GM19467 (cell line): ENCODE measurements around the gene CPEB4.

Experiments
- ATAC-seq: cut with Tn5 transposase; IDR thresholded peaks from one replicate; pipeline ENCODE4 v1.9.1; 2021; ENCODE audit warnings: mild to moderate bottlenecking, moderate library complexity; ENCODE audit not compliant: unreplicated experiment

The CPEB4 gene

DNA sequence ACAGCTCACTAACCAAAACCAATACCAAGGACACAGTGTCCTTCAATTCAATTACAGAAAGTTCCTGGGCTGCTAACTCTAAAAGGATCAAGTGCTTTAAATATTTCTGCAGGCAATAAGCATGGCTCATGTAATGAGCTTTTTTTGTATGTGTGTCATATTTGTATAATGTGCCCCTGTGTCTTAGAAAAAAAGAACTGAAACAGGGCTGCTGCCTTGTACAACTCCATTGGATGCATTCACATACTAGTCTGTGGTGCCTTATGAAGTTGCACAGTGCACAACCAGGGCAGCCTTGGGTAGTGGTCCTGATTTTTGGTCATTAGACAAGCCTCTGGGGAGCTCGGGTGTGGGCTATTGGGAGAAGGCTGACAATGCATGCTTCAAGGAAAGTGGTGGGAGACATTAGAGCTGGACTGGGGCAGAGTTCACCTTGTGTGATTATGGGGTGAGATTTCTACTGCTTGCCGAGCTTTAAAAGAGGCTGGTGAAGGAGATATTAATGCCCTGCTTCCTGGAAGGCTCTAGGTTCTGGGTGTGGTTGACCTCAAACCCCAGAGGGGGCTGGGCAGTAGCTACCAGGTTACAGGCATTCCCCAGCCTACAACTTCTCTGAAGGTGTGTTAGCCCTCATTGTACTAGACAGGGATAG is 3.6 kb upstream of the CPEB4 start:
- no peak for ATAC-seq

DNA sequence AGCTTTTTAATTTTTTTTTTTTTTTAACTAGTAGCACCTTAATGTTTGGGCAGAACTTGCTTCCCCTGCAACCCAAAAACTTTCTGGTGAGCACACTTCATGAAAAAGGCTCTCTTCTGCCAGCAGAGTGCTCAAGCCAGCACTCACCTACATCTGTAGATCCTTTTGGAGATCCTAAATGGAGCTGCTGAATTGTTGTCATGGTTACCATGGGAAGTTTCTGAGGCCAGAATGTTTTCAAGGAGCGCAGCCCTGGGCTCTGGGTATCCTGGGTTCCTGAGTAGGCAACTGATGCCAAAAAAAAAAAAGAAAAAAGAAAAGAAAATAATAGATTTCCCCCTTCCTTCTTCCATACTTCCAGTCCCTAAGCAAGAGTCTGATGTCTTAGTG is 3.1 kb upstream of the CPEB4 start:
- ATAC-seq: no peak

GRCh38 chr5:173885475-173886010 is 2.6 kb upstream of the CPEB4 start:
- ATAC-seq: no peak

- ATAC-seq: no peak
These were observed 2.0 kb upstream of the CPEB4 start for GRCh38 chr5:173886150-173886549.

DNA sequence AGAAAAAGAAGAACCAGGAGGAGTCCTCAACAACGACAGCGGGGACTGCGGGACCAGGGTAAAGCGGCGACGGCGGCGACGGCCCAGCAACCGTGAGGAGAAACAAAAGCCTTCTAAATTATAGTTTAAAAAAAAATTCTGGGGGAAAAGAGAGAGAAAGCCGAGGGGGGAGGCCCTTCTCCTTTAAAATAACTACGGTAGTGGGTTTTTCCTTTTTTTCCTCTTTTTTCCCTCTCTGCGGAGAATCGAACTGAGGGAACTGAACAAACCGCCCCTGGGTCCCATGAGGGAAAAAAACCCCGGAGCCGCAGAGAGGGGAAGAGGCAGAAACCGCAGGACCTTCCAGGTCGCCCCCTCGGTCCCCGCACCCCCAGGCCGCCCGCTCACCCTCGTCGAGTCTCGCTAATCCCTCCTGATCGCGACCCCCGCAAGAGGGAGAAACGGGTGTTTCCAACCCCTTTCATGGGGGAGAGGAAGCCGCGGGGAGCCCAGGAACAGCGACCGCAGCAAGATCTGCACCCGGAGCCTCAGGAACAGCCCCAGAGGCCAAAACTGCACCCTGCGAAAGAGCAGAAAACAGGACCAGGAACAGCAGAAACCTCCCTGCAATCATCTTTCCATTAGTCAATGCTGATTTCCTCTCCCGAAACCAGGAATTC is 453 bp downstream of the CPEB4 start:
- ATAC-seq: no peak

DNA sequence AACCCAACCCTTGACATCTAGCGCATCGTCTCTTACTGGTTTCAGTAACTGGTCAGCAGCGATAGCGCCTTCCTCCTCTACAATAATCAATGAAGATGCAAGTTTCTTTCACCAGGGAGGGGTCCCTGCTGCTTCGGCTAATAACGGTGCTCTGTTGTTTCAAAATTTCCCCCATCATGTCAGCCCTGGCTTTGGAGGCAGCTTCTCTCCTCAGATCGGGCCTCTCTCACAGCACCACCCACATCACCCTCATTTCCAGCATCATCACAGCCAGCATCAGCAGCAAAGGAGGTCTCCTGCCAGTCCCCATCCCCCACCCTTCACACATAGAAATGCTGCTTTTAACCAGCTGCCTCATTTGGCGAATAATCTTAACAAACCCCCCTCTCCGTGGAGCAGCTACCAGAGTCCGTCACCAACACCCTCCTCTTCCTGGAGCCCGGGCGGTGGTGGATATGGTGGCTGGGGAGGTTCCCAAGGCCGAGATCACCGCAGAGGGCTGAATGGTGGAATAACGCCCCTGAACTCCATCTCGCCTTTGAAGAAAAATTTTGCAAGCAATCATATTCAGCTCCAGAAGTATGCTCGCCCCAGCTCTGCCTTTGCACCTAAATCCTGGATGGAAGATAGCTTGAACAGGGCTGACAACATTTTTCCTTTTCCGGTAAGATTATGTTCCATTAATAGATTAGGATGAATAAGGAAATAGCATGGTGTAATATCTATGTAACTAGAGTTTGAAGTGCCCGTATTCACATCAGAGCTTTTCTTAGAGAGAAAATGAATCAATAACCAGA is 2.2 kb downstream of the CPEB4 start:
- no peak for ATAC-seq

DNA sequence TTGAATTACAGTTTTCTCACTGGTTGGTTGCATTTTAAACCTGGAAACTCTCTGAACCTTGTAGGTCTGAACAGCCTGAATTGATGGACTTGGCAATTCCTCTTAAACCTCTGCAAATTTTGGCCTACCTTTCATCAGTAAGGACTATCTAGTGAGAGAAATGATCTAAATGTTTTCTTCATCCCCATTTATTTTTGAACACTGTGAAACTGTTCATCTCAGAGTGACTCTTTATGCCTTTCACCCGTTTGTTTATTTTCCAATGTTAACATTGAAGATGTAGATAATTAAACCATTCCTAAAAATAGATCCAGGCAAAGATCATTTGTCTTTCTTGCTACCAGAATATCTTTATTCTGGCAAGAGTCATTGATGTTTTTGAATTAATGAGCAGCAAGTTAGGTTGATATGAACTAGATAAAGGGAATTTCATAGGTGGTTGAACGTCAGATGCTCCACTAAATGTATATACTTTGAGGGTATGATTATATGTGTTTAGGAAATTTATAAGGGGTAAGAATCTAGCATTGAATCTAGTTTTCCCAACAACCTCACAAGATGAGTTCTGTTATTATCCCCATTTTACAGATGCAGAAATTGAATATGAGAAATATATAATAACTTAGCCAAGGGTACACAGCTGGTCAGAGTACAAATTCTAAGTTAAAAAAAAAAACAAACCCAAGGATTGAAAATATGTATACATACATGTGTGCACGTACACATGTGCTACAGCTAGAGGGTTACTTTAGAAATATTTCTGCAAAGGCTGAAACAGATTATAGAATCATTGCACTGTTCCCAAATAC is 3.4 kb downstream of the CPEB4 start:
- no peak for ATAC-seq

GRCh38 chr5:173893192-173893561 is 5.0 kb downstream of the CPEB4 start:
- no peak for ATAC-seq

DNA sequence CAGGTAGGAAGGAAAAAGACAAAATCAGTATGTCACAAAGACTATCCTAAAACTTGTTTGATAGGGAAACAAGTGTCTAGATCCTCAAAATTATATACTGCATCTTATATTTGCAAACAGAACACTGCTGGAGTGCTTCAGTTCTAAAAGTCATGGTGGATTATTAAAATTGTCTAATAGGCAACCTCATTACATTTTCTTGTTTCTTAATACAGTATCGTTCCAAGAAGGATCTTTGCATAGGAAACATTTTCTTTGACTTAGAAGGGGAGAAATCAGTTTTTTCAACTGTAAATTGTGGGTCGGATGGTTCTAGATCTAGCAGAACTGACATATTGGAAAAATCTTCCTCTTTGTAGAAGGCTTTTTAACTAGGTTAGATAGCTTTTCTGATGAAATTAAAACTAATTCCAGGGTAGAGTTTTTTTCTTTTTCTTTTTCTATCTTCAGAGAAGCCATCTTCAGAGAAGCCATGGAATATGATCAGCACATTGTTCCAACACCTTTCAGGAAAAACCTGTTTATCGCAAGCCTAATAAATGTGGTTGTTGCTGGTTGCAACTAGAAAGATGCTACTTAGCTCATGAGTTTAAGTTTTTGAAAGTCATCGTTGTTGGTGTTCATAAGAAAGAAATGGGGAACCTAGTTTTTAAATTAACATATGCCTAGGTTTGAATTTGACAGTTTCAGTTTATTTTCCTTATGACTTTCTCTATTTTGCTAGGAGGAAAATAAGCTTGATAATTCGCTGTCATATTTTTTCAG is 7.4 kb downstream of the CPEB4 start:
- ATAC-seq: no peak

DNA sequence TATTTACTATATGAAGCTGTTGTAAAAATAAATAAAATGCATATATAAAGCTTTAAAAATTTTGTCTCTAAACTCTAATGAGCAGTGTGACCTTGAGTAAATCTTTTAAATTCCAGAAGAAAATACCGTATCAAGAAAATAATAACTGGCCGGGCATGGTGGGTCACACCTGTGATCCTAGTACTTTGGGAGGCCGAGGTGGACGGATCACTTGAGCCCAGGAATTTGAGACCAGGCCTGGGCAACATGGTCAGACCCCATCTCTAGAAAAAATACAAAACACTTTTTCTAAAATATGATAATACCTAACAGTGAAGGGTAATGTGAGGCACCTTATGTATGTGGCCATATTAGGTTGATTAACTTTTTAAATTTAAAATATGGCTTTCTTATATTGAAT is 8.5 kb downstream of the CPEB4 start:
- no peak for ATAC-seq

GRCh38 chr5:173901705-173902104 is 13.6 kb downstream of the CPEB4 start:
- no peak for ATAC-seq

GRCh38 chr5:173902334-173902733 is 14.2 kb downstream of the CPEB4 start:
- ATAC-seq: no peak

DNA sequence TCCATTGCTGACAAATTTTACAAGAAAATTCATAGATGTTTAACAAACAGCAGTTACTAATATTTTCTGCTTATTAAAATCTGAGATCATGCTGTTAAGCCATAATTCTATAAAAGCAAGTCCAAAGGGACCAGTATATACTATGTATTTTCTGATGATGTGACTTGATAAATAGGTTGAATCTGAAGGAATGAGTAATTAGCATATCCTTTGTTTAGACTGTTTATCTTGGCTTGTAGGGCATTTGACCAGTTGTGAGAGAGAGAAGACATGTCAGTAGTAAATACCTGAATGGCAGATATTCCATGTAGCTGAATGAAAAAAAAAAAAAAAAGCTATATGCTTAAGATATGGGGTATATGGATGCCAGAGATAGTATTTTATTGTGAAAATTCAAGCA is 14.6 kb downstream of the CPEB4 start:
- no peak for ATAC-seq

DNA sequence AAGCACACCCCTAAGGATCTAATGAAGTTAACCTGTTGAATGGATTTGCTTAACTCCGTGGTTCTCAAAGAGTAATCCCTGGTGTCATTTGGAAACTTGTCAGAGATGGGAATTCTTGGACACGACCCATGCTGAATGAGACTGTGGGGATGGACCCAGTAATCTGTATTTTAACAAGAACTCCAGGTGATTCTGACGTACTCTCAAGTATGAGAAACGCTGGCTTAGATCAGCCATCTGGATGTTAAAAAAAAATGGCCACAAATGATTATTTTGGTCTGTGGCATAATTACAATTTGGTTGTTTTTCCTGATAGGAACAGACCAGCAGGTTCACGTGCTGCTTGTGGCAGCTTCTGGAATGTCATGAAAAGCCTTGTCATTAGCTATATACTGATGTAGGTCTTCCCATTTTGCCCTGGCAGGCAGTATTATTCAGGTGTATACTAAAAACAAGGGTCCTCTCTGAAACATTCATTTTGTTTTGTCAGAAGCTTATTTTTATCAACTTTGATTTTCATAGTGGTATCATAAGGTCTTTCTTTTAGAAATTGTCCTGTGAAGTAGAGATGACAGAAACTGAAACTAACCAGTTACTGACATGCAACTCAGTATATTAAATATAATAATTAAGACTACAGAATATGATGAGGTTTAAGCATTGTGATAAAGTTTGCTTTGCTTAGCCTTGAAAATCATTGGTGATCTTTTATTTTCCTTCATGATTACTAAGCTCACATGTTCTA is 15.4 kb downstream of the CPEB4 start:
- no peak for ATAC-seq

GRCh38 chr5:173904151-173904550 is 16.0 kb downstream of the CPEB4 start:
- ATAC-seq: no peak

GRCh38 chr5:173907284-173907683 is 19.1 kb downstream of the CPEB4 start:
- no peak for ATAC-seq

GRCh38 chr5:173907686-173908371 is 19.7 kb downstream of the CPEB4 start:
- ATAC-seq: no peak

- ATAC-seq: no peak
These were observed 21.1 kb downstream of the CPEB4 start for GRCh38 chr5:173909199-173909598.

GRCh38 chr5:173910215-173910614 is 22.1 kb downstream of the CPEB4 start:
- ATAC-seq: no peak
